ENCODE measurements around the gene CCR3.

DNA sequence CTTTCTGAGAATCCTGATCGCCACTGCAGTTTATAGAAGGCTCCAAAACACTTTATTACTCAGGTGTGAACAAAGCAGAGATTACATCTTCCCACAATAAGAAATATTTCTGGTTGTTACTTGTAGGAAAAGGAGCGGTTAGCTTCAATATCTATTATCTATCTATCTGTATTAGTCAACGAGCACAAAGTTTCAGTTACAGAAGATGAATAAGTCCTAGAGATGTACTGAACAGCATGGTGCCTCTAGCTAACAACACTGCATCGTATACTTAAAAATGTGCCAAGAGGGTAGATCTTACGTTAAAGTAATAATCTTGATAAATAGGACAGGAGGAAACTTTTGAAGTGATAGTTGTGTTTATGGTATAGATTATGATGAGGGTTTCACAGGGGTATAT, 10.9 kb upstream of the CCR3 start:
- TF ChIP-seq, protein P1, sequence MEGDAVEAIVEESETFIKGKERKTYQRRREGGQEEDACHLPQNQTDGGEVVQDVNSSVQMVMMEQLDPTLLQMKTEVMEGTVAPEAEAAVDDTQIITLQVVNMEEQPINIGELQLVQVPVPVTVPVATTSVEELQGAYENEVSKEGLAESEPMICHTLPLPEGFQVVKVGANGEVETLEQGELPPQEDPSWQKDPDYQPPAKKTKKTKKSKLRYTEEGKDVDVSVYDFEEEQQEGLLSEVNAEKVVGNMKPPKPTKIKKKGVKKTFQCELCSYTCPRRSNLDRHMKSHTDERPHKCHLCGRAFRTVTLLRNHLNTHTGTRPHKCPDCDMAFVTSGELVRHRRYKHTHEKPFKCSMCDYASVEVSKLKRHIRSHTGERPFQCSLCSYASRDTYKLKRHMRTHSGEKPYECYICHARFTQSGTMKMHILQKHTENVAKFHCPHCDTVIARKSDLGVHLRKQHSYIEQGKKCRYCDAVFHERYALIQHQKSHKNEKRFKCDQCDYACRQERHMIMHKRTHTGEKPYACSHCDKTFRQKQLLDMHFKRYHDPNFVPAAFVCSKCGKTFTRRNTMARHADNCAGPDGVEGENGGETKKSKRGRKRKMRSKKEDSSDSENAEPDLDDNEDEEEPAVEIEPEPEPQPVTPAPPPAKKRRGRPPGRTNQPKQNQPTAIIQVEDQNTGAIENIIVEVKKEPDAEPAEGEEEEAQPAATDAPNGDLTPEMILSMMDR (IDR thresholded peaks at IDR 0.05): no peak
- TF ChIP-seq POLR2A (IDR thresholded peaks at IDR 0.05): no peak

Measured in thyroid gland (tissue), 4 donors.